Adrenal gland (tissue), 5 donors: ENCODE measurements around the gene RASAL1.

ENCODE experiments used
- POLR2A ChIP-seq, 2 donors: fragments of 450-650 bp; IDR thresholded peaks; one replicate each; pipeline ENCODE4 v1.6.1; 2017; ENCODE audit warnings: antibody characterized with exemption in 2 of 2, mild to moderate bottlenecking in 2 of 2, moderate library complexity in 1 of 2
- TF ChIP-seq, protein P1 (sequence below), 6 experiments: fragments of 450-650 bp in 4 of 6; fragments of 200-600 bp in 2 of 6; sonication (generic) in 1 of 6; IDR thresholded peaks; 1 replicate in 5 of 6; 2 replicates in 1 of 6; pipeline versions ENCODE4 v1.5.1 to v1.8.0; 2016 to 2021; ENCODE audit warnings: antibody characterized with exemption in 6 of 6, mild to moderate bottlenecking in 2 of 6, moderate library complexity in 1 of 6
- donor health status: DM: no; HTN: no; CAD: no.

DNA sequence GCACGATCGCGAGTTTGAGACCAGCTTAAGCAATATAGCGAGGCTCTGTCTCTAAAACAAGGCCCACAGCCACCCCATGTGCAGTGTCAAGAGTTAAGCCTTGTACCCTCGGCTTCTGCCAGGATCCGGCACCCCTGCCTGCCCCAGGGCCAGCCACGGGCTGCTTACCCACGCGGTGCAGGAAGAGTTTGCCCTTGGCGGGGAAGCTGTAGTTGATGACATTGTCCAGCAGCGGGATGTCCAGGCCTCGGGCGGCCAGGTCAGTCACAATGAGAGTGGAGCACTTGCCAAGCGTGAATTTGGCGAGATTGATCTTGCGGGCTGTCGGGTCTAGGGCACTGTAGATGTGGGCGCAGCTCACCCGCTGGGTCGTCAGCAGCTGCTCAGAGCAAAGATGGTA lies 36.6 kb upstream of the RASAL1 start:
- no peak for TF ChIP-seq POLR2A (IDR thresholded peaks at IDR 0.05)
- TF ChIP-seq, protein P1, sequence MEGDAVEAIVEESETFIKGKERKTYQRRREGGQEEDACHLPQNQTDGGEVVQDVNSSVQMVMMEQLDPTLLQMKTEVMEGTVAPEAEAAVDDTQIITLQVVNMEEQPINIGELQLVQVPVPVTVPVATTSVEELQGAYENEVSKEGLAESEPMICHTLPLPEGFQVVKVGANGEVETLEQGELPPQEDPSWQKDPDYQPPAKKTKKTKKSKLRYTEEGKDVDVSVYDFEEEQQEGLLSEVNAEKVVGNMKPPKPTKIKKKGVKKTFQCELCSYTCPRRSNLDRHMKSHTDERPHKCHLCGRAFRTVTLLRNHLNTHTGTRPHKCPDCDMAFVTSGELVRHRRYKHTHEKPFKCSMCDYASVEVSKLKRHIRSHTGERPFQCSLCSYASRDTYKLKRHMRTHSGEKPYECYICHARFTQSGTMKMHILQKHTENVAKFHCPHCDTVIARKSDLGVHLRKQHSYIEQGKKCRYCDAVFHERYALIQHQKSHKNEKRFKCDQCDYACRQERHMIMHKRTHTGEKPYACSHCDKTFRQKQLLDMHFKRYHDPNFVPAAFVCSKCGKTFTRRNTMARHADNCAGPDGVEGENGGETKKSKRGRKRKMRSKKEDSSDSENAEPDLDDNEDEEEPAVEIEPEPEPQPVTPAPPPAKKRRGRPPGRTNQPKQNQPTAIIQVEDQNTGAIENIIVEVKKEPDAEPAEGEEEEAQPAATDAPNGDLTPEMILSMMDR (IDR thresholded peaks at IDR 0.05), result no peak
